ENCODE measurements around the gene CAMSAP1.

- TF ChIP-seq, protein P1, sequence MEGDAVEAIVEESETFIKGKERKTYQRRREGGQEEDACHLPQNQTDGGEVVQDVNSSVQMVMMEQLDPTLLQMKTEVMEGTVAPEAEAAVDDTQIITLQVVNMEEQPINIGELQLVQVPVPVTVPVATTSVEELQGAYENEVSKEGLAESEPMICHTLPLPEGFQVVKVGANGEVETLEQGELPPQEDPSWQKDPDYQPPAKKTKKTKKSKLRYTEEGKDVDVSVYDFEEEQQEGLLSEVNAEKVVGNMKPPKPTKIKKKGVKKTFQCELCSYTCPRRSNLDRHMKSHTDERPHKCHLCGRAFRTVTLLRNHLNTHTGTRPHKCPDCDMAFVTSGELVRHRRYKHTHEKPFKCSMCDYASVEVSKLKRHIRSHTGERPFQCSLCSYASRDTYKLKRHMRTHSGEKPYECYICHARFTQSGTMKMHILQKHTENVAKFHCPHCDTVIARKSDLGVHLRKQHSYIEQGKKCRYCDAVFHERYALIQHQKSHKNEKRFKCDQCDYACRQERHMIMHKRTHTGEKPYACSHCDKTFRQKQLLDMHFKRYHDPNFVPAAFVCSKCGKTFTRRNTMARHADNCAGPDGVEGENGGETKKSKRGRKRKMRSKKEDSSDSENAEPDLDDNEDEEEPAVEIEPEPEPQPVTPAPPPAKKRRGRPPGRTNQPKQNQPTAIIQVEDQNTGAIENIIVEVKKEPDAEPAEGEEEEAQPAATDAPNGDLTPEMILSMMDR (IDR thresholded peaks at IDR 0.05): no peak
- no peak for TF ChIP-seq POLR2A (IDR thresholded peaks at IDR 0.05)
Measured at GRCh38 chr9:135921749-135922310, 14.5 kb upstream of the CAMSAP1 start.
